Neural cell (in vitro differentiated cells): ENCODE measurements around the gene NAV1.

ENCODE experiments used
- RAD21 ChIP-seq: fragments of 450-650 bp; conservative IDR thresholded peaks from 2 replicates; pipeline ENCODE4 v1.6.1; 2014; ENCODE audit warnings: antibody characterized with exemption, mild to moderate bottlenecking, moderate library complexity
- SMC3 ChIP-seq: fragments of 450-650 bp; conservative IDR thresholded peaks from 2 replicates; pipeline ENCODE4 v1.6.1; 2014; ENCODE audit warnings: antibody characterized with exemption, mild to moderate bottlenecking, moderate library complexity; ENCODE audit not compliant: poor library complexity
- TF ChIP-seq, protein P1 (sequence below): fragments of 450-650 bp; IDR thresholded peaks from 2 replicates; pipeline ENCODE4 v1.5.1; 2014; ENCODE audit warnings: antibody characterized with exemption, mild to moderate bottlenecking, moderate library complexity; ENCODE audit not compliant: poor library complexity, severe bottlenecking
- TF ChIP-seq, protein P2 (sequence below): IDR thresholded peaks from 2 replicates; pipeline ENCODE4 v1.6.1; 2012; ENCODE audit warnings: borderline replicate concordance

DNA sequence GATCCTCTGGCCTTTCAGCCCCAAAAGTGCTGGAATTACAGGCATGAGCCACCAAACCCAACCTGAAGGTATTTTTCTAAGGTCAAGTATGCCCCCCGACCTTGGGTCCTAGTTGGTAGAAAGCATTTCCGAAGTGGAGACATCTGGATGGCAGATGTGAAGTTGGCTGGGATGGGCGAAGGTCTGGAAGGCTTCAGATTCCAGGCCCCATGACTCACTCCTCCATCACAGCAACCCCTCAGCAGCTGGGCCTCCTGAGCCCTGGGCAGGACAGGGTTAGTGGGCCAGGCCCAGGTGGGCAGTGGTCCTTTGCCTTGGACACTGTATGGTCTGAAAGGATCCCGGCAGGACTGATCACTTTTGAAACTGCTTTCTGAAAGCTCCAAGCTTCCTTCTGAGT, 23.3 kb downstream of the NAV1 start:
- TF ChIP-seq, protein P1, sequence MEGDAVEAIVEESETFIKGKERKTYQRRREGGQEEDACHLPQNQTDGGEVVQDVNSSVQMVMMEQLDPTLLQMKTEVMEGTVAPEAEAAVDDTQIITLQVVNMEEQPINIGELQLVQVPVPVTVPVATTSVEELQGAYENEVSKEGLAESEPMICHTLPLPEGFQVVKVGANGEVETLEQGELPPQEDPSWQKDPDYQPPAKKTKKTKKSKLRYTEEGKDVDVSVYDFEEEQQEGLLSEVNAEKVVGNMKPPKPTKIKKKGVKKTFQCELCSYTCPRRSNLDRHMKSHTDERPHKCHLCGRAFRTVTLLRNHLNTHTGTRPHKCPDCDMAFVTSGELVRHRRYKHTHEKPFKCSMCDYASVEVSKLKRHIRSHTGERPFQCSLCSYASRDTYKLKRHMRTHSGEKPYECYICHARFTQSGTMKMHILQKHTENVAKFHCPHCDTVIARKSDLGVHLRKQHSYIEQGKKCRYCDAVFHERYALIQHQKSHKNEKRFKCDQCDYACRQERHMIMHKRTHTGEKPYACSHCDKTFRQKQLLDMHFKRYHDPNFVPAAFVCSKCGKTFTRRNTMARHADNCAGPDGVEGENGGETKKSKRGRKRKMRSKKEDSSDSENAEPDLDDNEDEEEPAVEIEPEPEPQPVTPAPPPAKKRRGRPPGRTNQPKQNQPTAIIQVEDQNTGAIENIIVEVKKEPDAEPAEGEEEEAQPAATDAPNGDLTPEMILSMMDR = no peak
- TF ChIP-seq SMC3 = no peak
- no peak for TF ChIP-seq RAD21
- TF ChIP-seq, protein P2, sequence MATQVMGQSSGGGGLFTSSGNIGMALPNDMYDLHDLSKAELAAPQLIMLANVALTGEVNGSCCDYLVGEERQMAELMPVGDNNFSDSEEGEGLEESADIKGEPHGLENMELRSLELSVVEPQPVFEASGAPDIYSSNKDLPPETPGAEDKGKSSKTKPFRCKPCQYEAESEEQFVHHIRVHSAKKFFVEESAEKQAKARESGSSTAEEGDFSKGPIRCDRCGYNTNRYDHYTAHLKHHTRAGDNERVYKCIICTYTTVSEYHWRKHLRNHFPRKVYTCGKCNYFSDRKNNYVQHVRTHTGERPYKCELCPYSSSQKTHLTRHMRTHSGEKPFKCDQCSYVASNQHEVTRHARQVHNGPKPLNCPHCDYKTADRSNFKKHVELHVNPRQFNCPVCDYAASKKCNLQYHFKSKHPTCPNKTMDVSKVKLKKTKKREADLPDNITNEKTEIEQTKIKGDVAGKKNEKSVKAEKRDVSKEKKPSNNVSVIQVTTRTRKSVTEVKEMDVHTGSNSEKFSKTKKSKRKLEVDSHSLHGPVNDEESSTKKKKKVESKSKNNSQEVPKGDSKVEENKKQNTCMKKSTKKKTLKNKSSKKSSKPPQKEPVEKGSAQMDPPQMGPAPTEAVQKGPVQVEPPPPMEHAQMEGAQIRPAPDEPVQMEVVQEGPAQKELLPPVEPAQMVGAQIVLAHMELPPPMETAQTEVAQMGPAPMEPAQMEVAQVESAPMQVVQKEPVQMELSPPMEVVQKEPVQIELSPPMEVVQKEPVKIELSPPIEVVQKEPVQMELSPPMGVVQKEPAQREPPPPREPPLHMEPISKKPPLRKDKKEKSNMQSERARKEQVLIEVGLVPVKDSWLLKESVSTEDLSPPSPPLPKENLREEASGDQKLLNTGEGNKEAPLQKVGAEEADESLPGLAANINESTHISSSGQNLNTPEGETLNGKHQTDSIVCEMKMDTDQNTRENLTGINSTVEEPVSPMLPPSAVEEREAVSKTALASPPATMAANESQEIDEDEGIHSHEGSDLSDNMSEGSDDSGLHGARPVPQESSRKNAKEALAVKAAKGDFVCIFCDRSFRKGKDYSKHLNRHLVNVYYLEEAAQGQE = no peak
